Neutrophil (primary cell): ENCODE results near the gene NRF1.

Experiments used
- H3K27ac ChIP-seq: fragments of 200-600 bp; sonication (generic); 2 replicates; pipeline ENCODE4 v1.5.1; 2016; ENCODE audit warnings: mild to moderate bottlenecking, moderate library complexity
- H3K27me3 ChIP-seq: fragments of 200-600 bp; sonication (generic); 2 replicates; pipeline ENCODE4 v1.6.0; 2016; ENCODE audit warnings: mild to moderate bottlenecking
- H3K36me3 ChIP-seq: fragments of 200-600 bp; sonication (generic); 2 replicates; pipeline ENCODE4 v1.5.1; 2017
- H3K4me1 ChIP-seq, 2 experiments: fragments of 200-600 bp in 1 of 2; sonication (generic) in 1 of 2; 1 replicate in 1 of 2; 2 replicates in 1 of 2; pipeline versions ENCODE4 v1.5.1 to v1.6.1; 2013 to 2016; ENCODE audit warnings: low read depth in 1 of 2, low read length in 1 of 2, mild to moderate bottlenecking in 1 of 2, moderate library complexity in 1 of 2; ENCODE audit not compliant: control insufficient read depth in 1 of 2, insufficient read depth in 1 of 2
- H3K4me3 ChIP-seq, 2 experiments: fragments of 200-600 bp in 1 of 2; sonication (generic) in 1 of 2; 1 replicate in 1 of 2; 2 replicates in 1 of 2; pipeline ENCODE4 v1.5.1; 2013 to 2016; ENCODE audit warnings: low read depth in 1 of 2, low read length in 1 of 2, mild to moderate bottlenecking in 1 of 2, moderate library complexity in 1 of 2
- H3K9me3 ChIP-seq: fragments of 200-600 bp; sonication (generic); 2 replicates; pipeline ENCODE4 v1.5.1; 2016
- TF ChIP-seq, protein P1 (sequence below): fragments of 200-600 bp; sonication (generic); IDR thresholded peaks from 2 replicates; pipeline ENCODE4 v1.5.1; 2016; ENCODE audit warnings: antibody characterized with exemption

Gene NRF1

DNA sequence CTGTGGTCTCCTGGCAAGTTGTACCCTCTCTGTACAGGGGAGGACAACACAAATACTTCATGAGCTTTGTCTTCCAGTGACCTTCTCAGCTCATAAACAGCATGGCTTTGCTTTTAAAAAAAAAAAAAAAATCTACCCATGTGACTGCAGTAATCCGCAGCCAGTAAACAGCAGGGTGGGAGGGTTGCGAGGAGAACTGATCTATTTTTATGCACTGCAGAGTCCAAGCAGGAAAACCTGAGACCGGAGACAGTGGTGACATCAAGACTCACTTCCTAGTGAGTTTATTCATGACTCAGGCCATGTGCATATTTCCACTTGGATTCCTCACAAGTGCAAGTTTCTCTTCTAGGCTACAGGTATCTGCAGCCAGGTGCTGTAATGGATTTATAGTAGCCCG is 127.9 kb downstream of the NRF1 start:
- Histone ChIP-seq H3K27me3 (no peaks in the 10 kb centered on the region), H3K36me3 (peaks cover 67% of the 10 kb centered on the region)
- TF ChIP-seq, protein P1, sequence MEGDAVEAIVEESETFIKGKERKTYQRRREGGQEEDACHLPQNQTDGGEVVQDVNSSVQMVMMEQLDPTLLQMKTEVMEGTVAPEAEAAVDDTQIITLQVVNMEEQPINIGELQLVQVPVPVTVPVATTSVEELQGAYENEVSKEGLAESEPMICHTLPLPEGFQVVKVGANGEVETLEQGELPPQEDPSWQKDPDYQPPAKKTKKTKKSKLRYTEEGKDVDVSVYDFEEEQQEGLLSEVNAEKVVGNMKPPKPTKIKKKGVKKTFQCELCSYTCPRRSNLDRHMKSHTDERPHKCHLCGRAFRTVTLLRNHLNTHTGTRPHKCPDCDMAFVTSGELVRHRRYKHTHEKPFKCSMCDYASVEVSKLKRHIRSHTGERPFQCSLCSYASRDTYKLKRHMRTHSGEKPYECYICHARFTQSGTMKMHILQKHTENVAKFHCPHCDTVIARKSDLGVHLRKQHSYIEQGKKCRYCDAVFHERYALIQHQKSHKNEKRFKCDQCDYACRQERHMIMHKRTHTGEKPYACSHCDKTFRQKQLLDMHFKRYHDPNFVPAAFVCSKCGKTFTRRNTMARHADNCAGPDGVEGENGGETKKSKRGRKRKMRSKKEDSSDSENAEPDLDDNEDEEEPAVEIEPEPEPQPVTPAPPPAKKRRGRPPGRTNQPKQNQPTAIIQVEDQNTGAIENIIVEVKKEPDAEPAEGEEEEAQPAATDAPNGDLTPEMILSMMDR, result no peak

DNA sequence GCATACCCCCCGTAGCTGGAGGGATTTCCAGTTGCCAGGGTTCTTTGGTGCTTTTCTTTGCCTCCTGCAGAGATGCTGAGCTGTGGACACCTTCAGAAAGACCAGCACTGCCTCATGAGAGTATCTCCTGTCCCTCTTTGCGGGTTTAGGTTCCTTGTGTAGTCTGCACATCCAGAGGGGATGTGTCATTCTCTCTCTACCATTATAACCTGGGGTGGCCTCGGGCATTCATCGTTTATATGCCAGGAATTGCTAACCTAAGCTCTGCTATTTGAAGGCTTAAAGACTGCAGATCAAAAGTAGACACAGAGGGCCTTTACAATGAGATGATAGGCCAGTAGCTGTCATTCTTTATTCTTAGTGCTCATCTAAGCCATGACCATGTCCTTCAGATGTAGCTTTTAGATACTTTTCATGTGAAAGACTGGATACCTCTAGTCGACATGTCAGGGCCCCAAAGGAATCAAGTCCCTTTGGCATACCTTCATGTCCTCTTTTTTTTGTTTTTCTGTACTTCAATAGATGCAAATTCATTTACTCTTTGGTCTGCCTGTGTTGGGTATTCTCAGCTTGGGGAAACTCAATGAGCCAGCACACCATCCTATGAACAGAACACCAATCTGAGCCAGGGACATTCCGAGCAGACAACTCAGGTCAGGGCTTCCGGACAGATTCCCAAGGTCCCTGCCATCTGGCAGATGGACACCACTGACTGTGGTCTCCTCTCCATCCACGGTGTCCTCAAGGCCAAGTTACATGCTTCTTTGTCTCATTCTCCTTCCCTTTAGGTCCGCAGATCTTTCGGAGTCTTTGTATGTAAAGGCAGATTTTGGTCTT is 129.3 kb downstream of the NRF1 start:
- no peak overlapping the region for H3K4me3 ChIP-seq
- TF ChIP-seq, protein P1, result no peak
- H3K27me3 ChIP-seq, result no peaks in the 10 kb centered on the region
- H3K27ac ChIP-seq, result no peak overlapping the region
- no peaks in the 10 kb centered on the region for H3K4me1 ChIP-seq
- peaks cover 63% of the 10 kb centered on the region for H3K36me3 ChIP-seq
- no peaks in the 10 kb centered on the region for H3K9me3 ChIP-seq

More for the DNA sequence above, 127.9 kb downstream of the NRF1 start:
- Histone ChIP-seq H3K4me3 (no peak overlapping the region), H3K9me3 (no peaks in the 10 kb centered on the region), H3K4me1 (peaks cover 0 to 7% of the 10 kb centered on the region in 2 experiments), H3K27ac (no peak overlapping the region)

DNA sequence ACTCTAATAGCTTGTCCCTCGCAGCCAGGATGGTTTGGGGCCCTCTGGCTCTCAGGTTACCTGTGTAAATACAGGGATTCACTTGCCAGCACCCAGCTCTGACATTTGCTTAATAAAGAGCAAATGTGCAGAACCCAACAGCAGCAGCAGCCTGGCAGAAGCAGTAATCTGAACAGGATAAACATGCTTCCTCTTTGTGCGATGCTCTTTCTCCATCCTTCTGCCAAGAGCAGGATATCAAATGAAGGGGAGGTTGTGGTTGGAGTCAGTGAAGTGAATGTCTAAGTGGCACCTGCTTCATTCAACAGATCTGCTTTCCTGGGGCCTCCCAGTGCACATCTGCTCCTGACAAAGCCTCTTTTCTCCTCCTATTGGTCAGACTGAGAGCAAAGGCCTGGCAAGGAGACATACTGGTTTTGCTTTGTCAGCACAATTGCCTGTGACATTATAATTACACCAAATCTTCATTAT is 130.3 kb downstream of the NRF1 start:
- H3K36me3 ChIP-seq, result peaks cover 69% of the 10 kb centered on the region
- no peak overlapping the region for H3K27ac ChIP-seq
- TF ChIP-seq, protein P1, result no peak
- no peaks in the 10 kb centered on the region for H3K9me3 ChIP-seq
- no peak overlapping the region for H3K4me3 ChIP-seq
- no peaks in the 10 kb centered on the region for H3K27me3 ChIP-seq
- H3K4me1 ChIP-seq, result no peaks in the 10 kb centered on the region

DNA sequence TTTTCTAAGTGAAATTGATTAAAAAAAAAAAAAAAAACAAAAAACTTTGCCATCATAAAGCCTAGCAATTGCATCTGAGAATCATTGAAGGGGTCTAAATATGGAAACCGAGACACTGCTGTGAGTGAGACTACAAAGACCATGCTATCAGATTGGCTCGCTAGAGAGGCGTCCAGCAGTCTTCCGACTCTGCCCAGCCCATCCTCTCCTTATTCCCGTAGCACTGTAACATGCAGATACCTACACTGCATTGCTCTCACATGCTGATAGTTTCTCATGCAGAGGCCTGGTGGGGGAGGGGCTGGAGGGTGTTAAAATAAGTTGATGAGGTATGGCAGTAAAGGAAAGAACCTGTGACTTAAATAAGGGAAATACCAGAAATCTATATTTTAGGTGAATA is 130.7 kb downstream of the NRF1 start:
- no peak overlapping the region for H3K27ac ChIP-seq
- no peaks in the 10 kb centered on the region for H3K4me1 ChIP-seq
- no peaks in the 10 kb centered on the region for H3K9me3 ChIP-seq
- no peaks in the 10 kb centered on the region for H3K27me3 ChIP-seq
- H3K36me3 ChIP-seq, result peaks cover 69% of the 10 kb centered on the region
- no peak overlapping the region for H3K4me3 ChIP-seq
- TF ChIP-seq, protein P1, result no peak

DNA sequence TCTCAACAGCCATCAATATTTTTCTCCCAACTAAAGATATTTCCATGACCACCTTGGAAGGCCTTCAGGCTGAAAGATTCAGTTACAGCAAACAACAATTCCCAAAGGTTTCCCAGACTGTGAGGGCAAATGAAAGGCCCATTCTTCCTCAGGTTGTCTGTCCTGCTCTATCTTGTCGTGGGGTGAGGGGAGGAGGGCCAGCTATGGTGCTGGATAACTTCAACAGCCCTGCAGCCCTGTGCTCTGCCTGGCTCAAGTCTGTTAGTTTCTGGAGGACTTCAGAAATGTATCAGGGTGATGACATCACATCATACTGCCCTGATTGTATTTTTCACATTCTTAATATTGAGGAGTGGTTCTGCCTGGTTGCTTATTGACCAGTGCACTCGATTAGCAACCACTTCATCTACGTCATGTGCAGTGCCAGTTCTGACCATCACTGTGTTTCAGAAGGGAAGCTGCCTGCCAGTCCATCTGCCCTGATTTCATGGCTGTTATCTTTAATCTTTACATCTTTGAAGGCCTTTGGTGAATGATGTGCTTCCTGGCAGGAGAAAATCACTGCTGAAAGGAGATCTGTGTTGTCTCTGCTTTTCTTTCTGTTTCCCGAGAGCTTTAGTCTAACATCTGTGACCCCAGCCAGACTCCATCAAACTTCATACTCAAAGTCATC is 135.5 kb downstream of the NRF1 start:
- Histone ChIP-seq H3K4me1 (no peaks in the 10 kb centered on the region), H3K9me3 (no peaks in the 10 kb centered on the region), H3K27ac (no peak overlapping the region), H3K36me3 (peaks cover 58% of the 10 kb centered on the region), H3K4me3 (no peak overlapping the region), H3K27me3 (no peaks in the 10 kb centered on the region)
- TF ChIP-seq, protein P1, result no peak
